Uterus (tissue), 2 donors: ENCODE results near the gene KRT75.

Experiments
- CTCF ChIP-seq, 4 experiments: fragments of 200-600 bp in 2 of 4; fragments of 450-650 bp in 2 of 4; sonication (generic) in 2 of 4; IDR thresholded peaks; one replicate each; pipeline ENCODE4 v1.5.1; 2016 to 2019; ENCODE audit warnings: antibody characterized with exemption in 4 of 4, mild to moderate bottlenecking in 2 of 4, moderate library complexity in 1 of 4
- POLR2A ChIP-seq, 2 donors: fragments of 450-650 bp; IDR thresholded peaks; one replicate each; pipeline ENCODE4 v1.6.1; 2016; ENCODE audit warnings: antibody characterized with exemption in 2 of 2, mild to moderate bottlenecking in 1 of 2, moderate library complexity in 1 of 2

DNA sequence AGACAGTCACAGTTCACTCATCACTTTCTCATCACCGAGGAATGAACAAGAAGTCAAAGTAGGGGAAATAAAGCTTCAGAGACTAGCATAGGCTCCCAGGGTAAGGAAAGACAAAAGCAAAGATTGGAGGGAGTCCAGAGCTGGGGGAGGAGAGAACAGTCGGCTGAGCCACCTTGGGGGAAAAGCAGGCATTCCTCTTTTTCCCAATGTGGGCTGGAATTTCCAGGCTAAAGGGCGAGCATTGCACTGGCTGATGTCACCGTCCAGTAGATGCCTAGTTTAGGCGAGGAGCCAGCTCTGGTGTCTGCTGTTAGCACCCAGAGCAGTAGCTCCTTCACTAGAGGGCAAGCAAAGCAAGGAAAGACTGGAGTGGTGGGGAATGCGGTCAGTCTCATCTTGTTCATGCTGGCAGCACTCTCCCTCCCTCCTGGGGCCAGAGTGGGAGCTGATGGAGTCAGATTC lies 8.5 kb upstream of the KRT75 start:
- TF ChIP-seq CTCF (IDR thresholded peaks at IDR 0.05) = no peak
- no peak for TF ChIP-seq POLR2A (IDR thresholded peaks at IDR 0.05)
